Activated T-helper 1 cell treated with Interleukin-2 at 50 U/mL for 16 hours (primary cell): ENCODE results near the gene IRF7.

Source experiments
- DNase-seq: peaks from one replicate; pipeline ENCODE4 v3.0.0-alpha.2; 2020; ENCODE audit warnings: low read depth

IRF7 gene

DNA sequence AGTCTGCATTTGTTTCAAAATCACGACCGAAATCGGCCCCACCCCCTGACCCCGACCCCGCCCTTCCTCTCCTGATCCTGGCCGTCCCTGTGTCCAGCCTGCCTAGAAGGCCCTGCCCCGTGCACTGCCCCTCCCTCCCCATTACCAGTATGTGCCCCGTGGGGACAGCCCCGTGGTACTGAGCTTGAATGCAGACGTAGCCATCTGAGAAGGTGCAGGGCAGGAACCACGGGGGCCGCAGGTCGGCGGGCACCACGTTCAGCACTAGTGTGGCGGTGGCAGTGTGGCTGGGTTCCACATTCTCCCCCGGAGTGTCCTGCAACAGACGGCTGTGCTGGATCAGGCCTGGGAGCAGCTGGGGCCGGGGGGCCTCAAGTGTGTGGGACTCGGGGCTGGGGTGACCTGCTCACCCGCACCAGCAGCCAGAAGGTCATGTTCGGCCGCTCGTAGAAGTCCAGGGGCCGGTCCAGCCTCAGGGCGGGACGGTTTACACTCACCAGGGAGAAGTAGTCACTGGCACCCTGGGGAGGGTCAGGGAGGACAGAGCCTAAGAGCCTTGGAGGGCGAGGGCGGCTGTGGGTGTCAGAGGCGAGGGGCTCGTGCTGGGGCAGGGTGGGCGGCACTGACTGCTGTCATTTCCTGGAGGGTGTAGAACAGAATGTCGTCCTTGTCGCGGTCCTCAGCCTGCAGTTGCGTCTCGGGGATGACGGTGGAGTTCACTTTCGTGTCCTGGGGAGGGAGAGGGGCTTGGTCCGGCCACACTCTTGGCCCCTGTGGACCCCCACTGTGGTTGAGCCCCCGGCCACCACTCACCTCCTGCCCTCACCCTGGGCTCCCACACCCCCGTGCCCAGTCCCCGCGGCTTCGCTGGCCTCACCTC is 5.4 kb upstream of the IRF7 start:
- DNase-seq = no peak

GRCh38 chr11:620201-620600 is 4.5 kb upstream of the IRF7 start:
- no peak for DNase-seq

DNA sequence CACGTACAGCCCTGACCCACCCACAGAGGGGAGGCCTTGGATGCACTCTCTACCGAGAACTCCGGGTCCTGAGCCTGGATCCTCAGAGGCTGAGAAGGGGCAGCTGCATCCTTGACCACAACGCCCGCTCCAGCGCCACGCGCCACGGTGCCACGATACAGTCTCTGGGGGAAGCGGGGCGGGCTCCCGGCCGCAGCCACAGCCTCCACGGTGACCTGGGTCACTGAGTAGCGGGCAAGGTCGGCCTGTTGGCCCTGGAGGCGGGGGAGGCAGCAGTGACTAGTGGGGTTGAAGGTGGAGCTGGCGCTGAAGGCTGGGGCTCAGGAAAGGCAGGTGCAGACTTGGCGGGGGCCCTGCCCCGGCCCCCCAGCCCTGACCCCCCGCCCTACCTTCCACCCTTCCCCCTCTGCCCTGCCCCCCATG is 3.9 kb upstream of the IRF7 start:
- no peak for DNase-seq

- DNase-seq = no peak
Measured at GRCh38 chr11:618856-619627, 3.3 kb upstream of the IRF7 start.

DNA sequence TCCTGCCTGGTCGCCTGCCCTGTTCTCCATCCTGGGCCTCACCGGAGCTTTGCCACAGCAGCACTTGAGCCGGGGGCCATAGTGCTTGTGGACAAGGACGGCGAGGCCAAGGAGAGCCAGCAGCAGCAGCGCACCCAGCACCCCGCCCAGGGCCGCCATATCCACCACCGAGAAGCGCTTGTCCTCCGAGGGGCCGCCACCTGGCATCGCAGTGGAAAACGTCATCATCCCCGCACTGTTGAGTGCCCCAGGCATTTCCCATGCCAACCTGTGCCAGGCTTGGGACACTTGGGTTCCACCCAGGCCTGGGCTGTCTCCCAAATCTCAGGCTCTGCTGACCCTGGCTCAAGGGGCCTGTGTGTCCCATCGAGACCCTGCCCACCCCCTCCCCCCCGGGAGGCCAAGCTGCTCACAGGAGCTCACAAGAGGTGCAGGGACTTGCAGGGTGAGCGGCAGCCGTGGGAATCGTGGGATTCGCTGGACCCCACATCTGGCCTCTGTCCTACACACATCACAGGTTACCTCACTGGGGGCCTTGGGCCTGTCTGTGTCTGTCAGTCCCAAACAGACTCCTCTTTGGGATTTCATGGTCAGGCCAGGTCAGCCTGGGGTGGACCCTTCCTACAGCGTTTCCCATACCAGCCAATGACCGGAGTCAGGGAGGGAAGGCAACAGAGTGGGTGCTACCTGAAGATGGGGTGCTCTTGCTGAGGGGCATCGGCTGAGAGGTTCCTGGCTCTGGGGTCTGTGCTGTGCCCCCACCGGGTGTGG is 2.3 kb upstream of the IRF7 start:
- no peak for DNase-seq

GRCh38 chr11:617199-617911 is 1.6 kb upstream of the IRF7 start:
- DNase-seq = no peak

- no peak for DNase-seq
Measured at GRCh38 chr11:616320-617198, 809 bp upstream of the IRF7 start.

GRCh38 chr11:614623-615503 is 887 bp downstream of the IRF7 start:
- no peak for DNase-seq

GRCh38 chr11:614021-614622 is 1.6 kb downstream of the IRF7 start:
- DNase-seq = no peak

DNA sequence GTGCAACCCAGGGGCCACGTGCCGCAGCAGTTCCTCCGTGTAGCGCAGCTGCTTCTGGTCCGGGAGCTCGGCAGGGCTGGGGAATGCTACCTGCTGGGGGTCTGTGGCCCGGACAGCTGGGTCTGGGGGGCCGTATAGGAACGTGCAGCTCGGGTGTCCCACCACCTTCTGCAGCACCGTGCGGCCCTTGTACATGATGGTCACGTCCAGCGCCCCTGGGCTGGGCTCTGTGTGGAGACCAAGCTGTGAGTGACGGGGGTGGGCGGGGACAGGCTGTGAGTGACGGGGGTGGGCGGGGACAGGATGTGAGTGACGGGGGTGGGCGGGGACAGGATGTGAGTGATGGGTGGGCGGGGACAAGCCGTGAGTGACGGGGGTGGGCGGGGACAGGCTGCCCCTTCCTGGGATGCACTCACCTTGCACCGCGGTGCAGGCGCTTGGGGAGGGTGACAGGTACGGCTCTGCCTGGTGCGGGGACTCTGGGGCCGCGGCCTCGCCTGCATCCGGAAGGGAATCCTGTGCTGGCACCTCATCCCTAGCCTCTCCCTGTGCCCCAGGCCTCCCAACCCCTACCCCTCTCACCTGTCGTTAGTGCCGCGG is 2.3 kb downstream of the IRF7 start:
- DNase-seq = peak; percentile 71

GRCh38 chr11:612961-613300 is 2.8 kb downstream of the IRF7 start:
- DNase-seq = no peak

DNA sequence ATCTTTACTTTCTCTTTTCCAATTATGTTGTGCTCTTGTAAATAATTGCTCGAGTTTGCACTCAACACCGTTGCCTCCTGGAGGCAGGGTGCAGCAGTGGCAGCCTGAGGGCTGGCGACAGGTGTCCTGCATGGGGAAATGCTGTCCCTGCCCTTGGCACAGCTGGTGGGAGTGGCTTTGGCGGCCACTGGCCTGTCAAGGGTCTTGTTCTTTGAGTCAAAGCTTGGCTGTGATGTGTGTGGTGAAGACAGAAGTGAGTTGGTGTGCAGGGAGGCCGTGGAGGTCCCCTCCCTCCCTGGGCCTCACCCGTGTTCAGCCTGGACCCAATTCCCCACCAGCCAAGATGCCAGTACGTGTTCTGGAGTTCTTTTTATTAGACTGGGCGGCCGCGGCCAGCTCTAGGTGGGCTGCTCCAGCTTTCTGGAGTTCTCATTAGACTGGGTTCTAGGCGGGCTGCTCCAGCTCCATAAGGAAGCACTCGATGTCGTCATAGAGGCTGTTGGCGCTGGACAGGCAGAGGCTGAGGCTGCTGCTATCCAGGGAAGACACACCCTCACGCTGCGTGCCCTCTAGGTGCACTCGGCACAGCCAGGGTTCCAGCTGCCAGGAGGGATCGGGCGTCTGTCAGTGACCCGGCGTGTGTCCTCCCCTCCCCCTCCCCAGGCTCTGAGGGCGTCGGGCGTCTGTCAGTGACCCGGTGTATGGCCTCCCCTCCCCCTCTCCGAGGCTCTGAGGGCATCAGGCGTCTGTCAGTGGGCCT is 3.4 kb downstream of the IRF7 start:
- no peak for DNase-seq

- DNase-seq = no peak
Measured at GRCh38 chr11:611001-611996, 4.5 kb downstream of the IRF7 start.

DNA sequence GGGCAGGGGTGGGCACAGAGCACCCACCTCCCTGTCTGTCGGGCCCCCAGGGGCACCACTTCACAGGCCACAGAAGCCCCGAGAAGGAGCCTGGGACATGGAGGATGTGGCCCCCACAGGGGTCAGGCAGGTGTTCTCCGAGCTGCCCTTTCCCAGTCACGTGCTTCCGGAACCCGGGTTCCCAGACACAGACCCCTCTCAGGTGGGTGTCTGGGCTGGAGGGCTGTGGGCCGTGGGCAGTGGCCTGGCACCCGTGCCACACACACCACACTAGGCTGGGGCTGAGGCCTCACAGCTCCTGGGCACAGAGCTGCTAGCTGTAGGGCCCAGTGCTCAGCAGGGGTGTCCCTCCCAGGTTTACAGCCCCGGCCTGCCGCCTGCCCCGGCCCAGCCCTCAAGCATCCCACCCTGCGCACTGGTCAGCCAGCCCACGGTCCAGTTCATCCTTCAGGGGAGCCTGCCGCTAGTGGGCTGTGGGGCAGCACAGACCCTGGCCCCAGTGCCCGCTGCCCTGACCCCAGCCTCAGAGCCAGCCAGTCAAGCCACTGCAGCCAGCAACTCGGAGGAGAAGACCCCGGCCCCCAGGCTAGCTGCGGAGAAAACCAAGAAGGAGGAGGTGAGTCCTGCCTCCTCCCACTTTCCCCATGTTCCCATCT is 5.5 kb downstream of the IRF7 start:
- DNase-seq = no peak

DNA sequence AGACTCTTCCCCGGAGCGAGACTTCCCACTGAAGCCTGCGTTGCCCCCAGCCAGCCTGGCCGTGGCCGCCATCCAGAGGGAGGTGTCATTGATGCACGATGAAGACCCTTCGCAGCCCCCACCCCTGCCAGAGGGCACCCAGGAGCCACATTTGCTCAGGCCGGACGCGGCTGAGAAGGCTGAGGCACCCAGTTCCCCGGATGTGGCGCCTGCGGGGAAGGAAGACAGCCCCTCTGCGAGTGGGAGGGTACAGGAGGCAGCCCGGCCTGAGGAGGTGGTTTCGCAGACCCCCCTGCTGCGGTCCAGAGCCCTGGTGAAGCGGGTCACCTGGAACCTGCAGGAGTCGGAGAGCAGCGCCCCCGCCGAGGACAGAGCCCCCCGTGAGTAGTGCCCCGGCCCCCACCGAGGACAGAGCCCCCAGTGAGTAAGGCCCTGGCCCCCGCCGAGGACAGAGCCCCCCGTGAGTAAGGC is 6.4 kb downstream of the IRF7 start:
- no peak for DNase-seq

GRCh38 chr11:608791-609251 is 6.9 kb downstream of the IRF7 start:
- DNase-seq = no peak
